Heart right ventricle (tissue), 16 donors: ENCODE measurements around the gene NRXN3. TPM values are rescaled to one million over a fixed set of nuclear protein-coding genes. Genes with fewer than 3 reads are reported as not detected.

Source experiments
- ATAC-seq, 8 donors: fragments of 200-7000 bp; cut with Tn5 transposase; one replicate each; pipeline ENCODE4 v1.9.1; 2020; ENCODE audit warnings: mild to moderate bottlenecking in 8 of 8, moderate library complexity in 8 of 8, moderate number of reproducible peaks in 1 of 8
- DNase-seq, 2 donors: peaks; one replicate each; pipeline ENCODE4 v3.0.0-alpha.2; 2020
- H3K27ac ChIP-seq, 10 donors: fragments of 200-600 bp; sonication (generic) in 2 of 10; one replicate each; pipeline versions ENCODE4 v1.5.0 to v1.8.0; 2020 to 2022; ENCODE audit warnings: mild to moderate bottlenecking in 3 of 10
- H3K27me3 ChIP-seq, 7 donors: fragments of 200-600 bp; one replicate each; pipeline ENCODE4 v1.8.0; 2021 to 2022; ENCODE audit warnings: mild to moderate bottlenecking in 2 of 7
- H3K36me3 ChIP-seq, 9 donors: fragments of 200-600 bp; sonication (generic) in 1 of 9; one replicate each; pipeline versions ENCODE4 v1.5.0 to v1.8.0; 2020 to 2022; ENCODE audit warnings: mild to moderate bottlenecking in 2 of 9
- H3K4me1 ChIP-seq, 9 donors: fragments of 200-600 bp; sonication (generic) in 1 of 9; one replicate each; pipeline versions ENCODE4 v1.5.0 to v1.8.0; 2020 to 2022; ENCODE audit warnings: mild to moderate bottlenecking in 4 of 9
- H3K4me3 ChIP-seq, 10 donors: fragments of 200-600 bp; sonication (generic) in 2 of 10; one replicate each; pipeline versions ENCODE4 v1.5.0 to v1.8.0; 2020 to 2022; ENCODE audit warnings: mild to moderate bottlenecking in 7 of 10, moderate library complexity in 2 of 10
- H3K9me3 ChIP-seq, 11 donors: fragments of 200-600 bp in 10 of 11; sonication (generic) in 2 of 11; one replicate each; pipeline versions ENCODE4 v1.5.0 to v1.8.0; 2013 to 2022; ENCODE audit warnings: mild to moderate bottlenecking in 2 of 11, control low read depth in 1 of 11, moderate library complexity in 1 of 11
- WGBS, 2 donors: extraction: QIAGEN DNeasy Blood & Tissue Kit; methylation state at CpG; one replicate each; pipeline ENCODE4 v1.1.7; 2013; ENCODE audit warnings: inconsistent platforms in 1 of 2; 5-methylcytosine and 5-hydroxymethylcytosine counted together
- intact Hi-C, 10 donors: fragments of 100-400 bp; cut with DNase I; formaldehyde crosslinking; loops; one replicate each; pipeline versions ENCODE4 v1.11.1 to v1.14.2; 2022
- polyA plus RNA-seq, 2 donors: library from polyadenylated mRNA; stranded (reverse); fragments of 200-250 nt; gene quantifications; one replicate each; pipeline ENCODE4 v1.2.3, GENCODE V29; 2013
- total RNA-seq, 10 donors: library from RNA; stranded (reverse); fragmentation: NEBNext Ultra II Directional in 3 of 10; extraction: Animal tissue kit (Norgen Biotek cat#: 25700) in 3 of 10; gene quantifications; one replicate each; pipeline versions ENCODE4 v1.2.1 to v1.2.4, GENCODE V29; 2021 to 2023
- TF ChIP-seq, protein P1 (sequence below), 9 donors: fragments of 200-600 bp; sonication (generic) in 2 of 9; IDR thresholded peaks; one replicate each; pipeline versions ENCODE4 v1.5.0 to v1.8.0; 2021 to 2022; ENCODE audit warnings: antibody characterized with exemption in 9 of 9, mild to moderate bottlenecking in 5 of 9, moderate library complexity in 1 of 9
- donor health status: Arrhythmogenic right ventricular cardiomyopathy.
- donor health status: ischemic (EF 13 %, LVEDD 7.1; RV severe dilation, severe dysfunction).
- donor health status: healthy with polysubstance abuse.
- donor health status: DM: no; HTN: yes; CAD: no.
- donor health status: DM: no; HTN: no; CAD: no.
- donor health status: ischemic (EF 25% LVEDD 6.9; RV normal size, moderate dysfunction).
- donor health status: ischemic (EF 25% LVEDD 5.7; RV mildly dilated, moderate dysfunction).
- donor health status: healthy.
- donor health status: DM: yes; HTN: yes; CAD: no.
- donor health status: Ischemic cardiomyopathy.
- donor health status: ischemic (EF 35%, LVEDD 5.7; RV mildly dilated, moderate dysfunction).
- donor health status: nonischemic (EF 11% LVEDD 7.7; RV severe dilation, severe dysfunction).
- donor health status: DM: yes; HTN: yes; CAD: no.
- donor health status: PGD.
- donor health status: ischemic (EF 29% LVEDD 5.4; RV normal size, mild dysfunction).
- donor health status: nonischemic (EF 23%, LVEDD 6.1; RV moderate dilation, normal function).

Gene NRXN3
- total and polyA plus RNA-seq, 12 donors, result 0.23 to 1.8 (median 0.87) TPM

DNA sequence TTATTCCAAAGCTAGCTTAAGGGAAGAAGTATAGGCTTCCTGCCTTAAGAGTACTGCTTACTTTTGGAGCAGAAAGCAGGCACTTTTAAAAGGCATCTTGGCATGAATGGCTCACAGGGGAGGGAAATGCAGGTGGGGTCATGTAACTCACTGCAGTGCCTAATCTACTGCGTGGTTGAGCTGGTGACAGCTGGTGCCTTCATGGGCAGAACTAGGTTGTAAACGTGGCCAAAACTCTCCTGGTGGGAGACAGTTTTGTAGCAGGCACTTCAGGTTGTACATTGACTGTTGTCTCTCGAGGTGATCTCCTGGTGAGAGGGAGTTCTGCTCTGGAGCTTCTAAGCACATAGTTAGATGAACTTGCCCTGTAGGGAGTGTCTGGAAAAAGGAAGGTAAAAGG is 1078.6 kb downstream of the NRXN3 start:
- Histone ChIP-seq H3K4me1 (peaks cover 0 to 4% (median 0%) of the 10 kb centered on the region in 9 donors), H3K36me3 (no peaks in the 10 kb centered on the region), H3K27me3 (peaks cover 0 to 9% (median 0%) of the 10 kb centered on the region in 7 donors), H3K27ac (no peak overlapping the region), H3K4me3 (no peak overlapping the region), H3K9me3 (peaks cover 0 to 2% (median 0%) of the 10 kb centered on the region in 11 donors)
- WGBS, 2 donors, result 40 to 43% methylated on average over 3 of the region's 3 CpGs
- intact Hi-C loops, result no loop called here
- no peak for ATAC-seq
- TF ChIP-seq, protein P1, sequence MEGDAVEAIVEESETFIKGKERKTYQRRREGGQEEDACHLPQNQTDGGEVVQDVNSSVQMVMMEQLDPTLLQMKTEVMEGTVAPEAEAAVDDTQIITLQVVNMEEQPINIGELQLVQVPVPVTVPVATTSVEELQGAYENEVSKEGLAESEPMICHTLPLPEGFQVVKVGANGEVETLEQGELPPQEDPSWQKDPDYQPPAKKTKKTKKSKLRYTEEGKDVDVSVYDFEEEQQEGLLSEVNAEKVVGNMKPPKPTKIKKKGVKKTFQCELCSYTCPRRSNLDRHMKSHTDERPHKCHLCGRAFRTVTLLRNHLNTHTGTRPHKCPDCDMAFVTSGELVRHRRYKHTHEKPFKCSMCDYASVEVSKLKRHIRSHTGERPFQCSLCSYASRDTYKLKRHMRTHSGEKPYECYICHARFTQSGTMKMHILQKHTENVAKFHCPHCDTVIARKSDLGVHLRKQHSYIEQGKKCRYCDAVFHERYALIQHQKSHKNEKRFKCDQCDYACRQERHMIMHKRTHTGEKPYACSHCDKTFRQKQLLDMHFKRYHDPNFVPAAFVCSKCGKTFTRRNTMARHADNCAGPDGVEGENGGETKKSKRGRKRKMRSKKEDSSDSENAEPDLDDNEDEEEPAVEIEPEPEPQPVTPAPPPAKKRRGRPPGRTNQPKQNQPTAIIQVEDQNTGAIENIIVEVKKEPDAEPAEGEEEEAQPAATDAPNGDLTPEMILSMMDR (IDR thresholded peaks at IDR 0.05), result no peak
- no peak for DNase-seq

DNA sequence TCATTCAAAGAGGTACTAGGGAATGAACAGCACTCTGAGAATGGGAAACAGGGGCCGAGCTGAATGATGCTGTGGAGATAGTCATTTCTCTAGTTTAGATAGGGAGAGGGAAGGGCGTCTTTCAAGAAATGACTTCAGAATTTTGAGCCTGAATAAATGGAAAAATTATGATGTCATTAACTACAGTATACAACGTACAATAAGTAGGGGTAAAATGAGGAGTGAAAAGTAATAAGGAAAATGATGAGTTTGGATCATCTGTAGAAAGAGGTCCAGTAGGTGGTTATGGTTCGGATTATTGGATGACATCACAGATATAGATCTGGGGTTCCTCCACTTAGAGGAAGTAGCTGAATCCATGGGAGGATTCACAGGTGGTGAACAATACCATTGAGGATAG is 1081.1 kb downstream of the NRXN3 start:
- 76 to 77% methylated on average over 4 of the region's 4 CpGs for WGBS, 2 donors
- H3K4me1 ChIP-seq, result peaks cover 0 to under 1% (median 0%) of the 10 kb centered on the region in 9 donors
- no peak for DNase-seq
- H3K4me3 ChIP-seq, result no peak overlapping the region
- no peak overlapping the region for H3K27ac ChIP-seq
- TF ChIP-seq, protein P1 (IDR thresholded peaks at IDR 0.05), result no peak
- H3K9me3 ChIP-seq, result peaks cover 0 to 2% (median 0%) of the 10 kb centered on the region in 11 donors
- ATAC-seq, result no peak
- intact Hi-C loops, result no loop called here
- H3K27me3 ChIP-seq, result peaks cover 0 to 9% (median 0%) of the 10 kb centered on the region in 7 donors
- H3K36me3 ChIP-seq, result no peaks in the 10 kb centered on the region

DNA sequence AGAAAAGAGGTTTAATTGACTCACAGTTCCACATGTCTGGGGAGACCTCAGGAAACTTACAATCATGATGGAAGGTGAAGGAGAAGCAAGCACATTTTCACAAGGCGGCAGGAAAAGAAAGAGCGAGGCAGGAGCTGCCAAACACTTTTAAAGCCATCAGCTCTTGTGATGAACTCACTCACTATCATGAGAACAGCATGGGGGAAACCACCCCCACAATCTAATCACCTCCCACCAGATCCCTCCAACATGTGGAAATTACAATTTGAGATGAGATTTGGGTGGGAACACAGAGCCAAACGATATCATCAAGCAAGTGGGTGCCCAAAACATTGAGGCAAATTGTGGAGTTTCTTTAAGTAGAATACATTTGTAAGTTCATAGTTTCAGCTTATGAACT is 1083.4 kb downstream of the NRXN3 start:
- TF ChIP-seq, protein P1 (IDR thresholded peaks at IDR 0.05), result no peak
- 55 to 62% methylated on average over 3 of the region's 3 CpGs for WGBS, 2 donors
- H3K27me3 ChIP-seq, result peaks cover 0 to 9% (median 0%) of the 10 kb centered on the region in 7 donors
- H3K4me1 ChIP-seq, result no peaks in the 10 kb centered on the region
- ATAC-seq (no peak), DNase-seq (no peak)
- H3K36me3 ChIP-seq, result no peaks in the 10 kb centered on the region
- no peak overlapping the region for H3K27ac ChIP-seq
- H3K9me3 ChIP-seq, result peaks cover 0 to 2% (median 0%) of the 10 kb centered on the region in 11 donors
- H3K4me3 ChIP-seq, result no peak overlapping the region
- intact Hi-C loops, result no loop called here

DNA sequence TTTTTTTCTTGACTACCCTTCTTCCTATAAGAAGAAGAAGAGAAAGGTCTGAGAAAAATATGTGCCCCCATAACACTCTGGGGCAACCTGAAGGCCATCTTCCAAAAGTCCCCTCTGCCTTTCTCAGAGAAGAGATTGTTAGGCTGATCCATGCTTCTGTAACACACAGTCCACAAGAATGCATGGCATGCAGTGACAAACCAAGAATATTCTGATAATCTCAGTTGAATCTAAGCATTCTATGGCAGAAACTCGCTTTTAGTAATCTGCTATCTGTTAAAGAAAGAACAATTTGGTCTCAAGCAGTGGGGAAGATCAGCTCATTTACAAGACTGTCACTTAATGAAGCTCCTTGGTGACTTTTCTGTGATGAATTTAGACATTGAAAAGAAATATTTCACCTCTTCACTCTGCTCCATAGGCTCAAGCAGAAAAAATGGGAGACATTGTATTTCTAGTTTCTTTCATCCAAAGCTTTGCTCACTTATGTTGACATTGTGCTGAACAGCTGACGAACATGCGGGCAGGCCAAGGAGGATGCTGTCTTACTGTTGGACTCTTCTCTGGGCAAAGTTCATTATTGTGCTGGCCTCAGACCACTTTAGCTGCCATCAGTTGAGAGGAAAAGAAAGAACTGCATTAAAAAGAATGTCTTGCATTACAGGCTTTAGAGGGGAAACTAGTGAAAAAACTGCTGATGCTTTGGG is 1084.0 kb downstream of the NRXN3 start:
- Histone ChIP-seq H3K4me3 (no peak overlapping the region), H3K27me3 (peaks cover 0 to 9% (median 0%) of the 10 kb centered on the region in 7 donors), H3K27ac (no peak overlapping the region), H3K4me1 (no peaks in the 10 kb centered on the region), H3K9me3 (peaks cover 0 to 2% (median 0%) of the 10 kb centered on the region in 11 donors), H3K36me3 (no peaks in the 10 kb centered on the region)
- TF ChIP-seq, protein P1 (IDR thresholded peaks at IDR 0.05), result no peak
- WGBS, 2 donors, result 53 to 65% methylated on average over 3 of the region's 3 CpGs
- no peak for DNase-seq
- ATAC-seq, result no peak
- intact Hi-C loops, result no loop called here
